DOHH2 (cell line): Measurements from ENCODE around the gene FOXB1.

Experiments used
- CTCF ChIP-seq: fragments of 200-600 bp; sonication (generic); IDR thresholded peaks from one replicate; pipeline ENCODE4 v1.5.1; 2014; ENCODE audit warnings: antibody characterized with exemption, mild to moderate bottlenecking, low read depth, low read length; ENCODE audit not compliant: poor library complexity, severe bottlenecking
- EZH2phosphoT487 ChIP-seq: fragments of 200-600 bp; sonication (generic); IDR thresholded peaks from 2 replicates; pipeline ENCODE4 v1.6.1; 2017; ENCODE audit warnings: borderline replicate concordance, mild to moderate bottlenecking, antibody characterized with exemption, low read length, moderate library complexity, mixed read lengths

DNA sequence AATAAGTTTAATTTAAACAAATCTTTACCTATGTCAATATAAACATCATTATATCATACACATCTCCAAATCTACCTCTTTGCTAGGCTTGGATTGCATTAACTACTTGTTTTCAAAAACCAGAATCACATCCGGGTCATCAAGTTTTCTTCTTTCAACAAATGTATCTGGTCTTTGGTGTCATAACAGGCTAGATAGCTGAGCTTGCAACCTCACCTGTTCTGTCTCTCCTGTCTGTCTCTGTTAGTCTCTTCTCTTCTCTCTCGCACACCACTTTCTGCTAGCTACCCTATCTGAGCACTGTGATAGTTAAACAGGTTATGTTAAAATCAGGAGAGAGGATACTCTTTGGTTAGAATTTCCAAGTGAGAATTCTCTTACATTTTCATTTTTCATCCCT lies 6.7 kb downstream of the FOXB1 start:
- TF ChIP-seq CTCF (no peak), EZH2phosphoT487 (no peak)
